Panc1 (cell line): ENCODE data around the gene MISP3. TPM values are rescaled to one million over a fixed set of nuclear protein-coding genes. Genes with fewer than 3 reads are reported as not detected.

Source experiments
- ATAC-seq: fragments of 200-7000 bp; cut with Tn5 transposase; 2 replicates; pipeline ENCODE4 v1.9.1; 2020; ENCODE audit warnings: mild to moderate bottlenecking, moderate library complexity
- BruUV-seq: library from RNA; stranded (reverse); fragments of 400-500 nt; replicated peaks from 2 replicates; lab custom pipeline; 2021; lab: Mats Ljungman, UMichigan
- CTCF ChIA-PET: fragments of 300-600 bp; sonication (Branson Sonifier 250); formaldehyde crosslinking; loops from one replicate; lab custom pipeline; 2022; ENCODE audit warnings: antibody characterized with exemption; lab: Charles Lee
- POLR2A ChIA-PET: fragments of 300-600 bp; sonication (Branson Sonifier 250); formaldehyde crosslinking; loops from one replicate; lab custom pipeline; 2022; ENCODE audit warnings: antibody characterized with exemption; lab: Charles Lee
- DNase-seq: peaks from one replicate; pipeline ENCODE4 v3.0.0-alpha.2; 2010; ENCODE audit warnings: low read depth, low spot score
- H3K27ac ChIP-seq: 2 replicates; pipeline ENCODE4 v1.5.1; 2011; ENCODE audit warnings: mild to moderate bottlenecking, low read length, inconsistent platforms
- H3K27me3 ChIP-seq: fragments of 200-500 bp; sonication (Bioruptor generic); 2 replicates; pipeline ENCODE4 v1.6.0; 2014; ENCODE audit warnings: low read length, inconsistent platforms; ENCODE audit not compliant: control insufficient read depth, insufficient read depth
- H3K36me3 ChIP-seq: fragments of 200-500 bp; sonication (Bioruptor generic); 2 replicates; pipeline ENCODE4 v1.5.1; 2014; ENCODE audit warnings: inconsistent platforms, mild to moderate bottlenecking, low read length, moderate library complexity; ENCODE audit not compliant: control insufficient read depth, insufficient read depth
- H3K4me1 ChIP-seq: 2 replicates; pipeline ENCODE4 v1.5.1; 2011; ENCODE audit warnings: inconsistent platforms, mild to moderate bottlenecking, low read length, moderate library complexity; ENCODE audit not compliant: control insufficient read depth, insufficient read depth
- H3K4me3 ChIP-seq, 2 experiments: 2 replicates each; pipeline ENCODE4 v1.5.1; 2011 to 2012; ENCODE audit warnings: low read depth in 2 of 2, low read length in 2 of 2, mild to moderate bottlenecking in 2 of 2, inconsistent platforms in 1 of 2, moderate library complexity in 1 of 2
- H3K9me3 ChIP-seq: fragments of 200-500 bp; sonication (Bioruptor generic); 2 replicates; pipeline ENCODE4 v1.5.1; 2014; ENCODE audit warnings: low read depth, mild to moderate bottlenecking, inconsistent platforms, low read length, moderate library complexity; ENCODE audit not compliant: control insufficient read depth, insufficient read depth
- POLR2AphosphoS5 ChIP-seq: IDR thresholded peaks from 2 replicates; pipeline ENCODE4 v1.6.1; 2012; ENCODE audit warnings: mild to moderate bottlenecking, low read depth, low read length, moderate library complexity
- SIN3A ChIP-seq: IDR thresholded peaks from 2 replicates; pipeline ENCODE4 v1.6.1; 2012; ENCODE audit warnings: low read depth, mild to moderate bottlenecking, low read length, moderate library complexity, borderline replicate concordance; ENCODE audit not compliant: insufficient read depth
- TCF7L2 ChIP-seq: IDR thresholded peaks from 2 replicates; pipeline ENCODE4 v1.6.1; 2011; ENCODE audit warnings: mild to moderate bottlenecking, low read depth, low read length, inconsistent platforms
- in situ Hi-C: cut with HindIII; loops from 2 replicates; pipeline ENCODE4 v1.10.0; 2016; ENCODE audit warnings: low sequenced_read_pairs, low pct_unique_long_range_greater_than_20kb
- intact Hi-C: fragments of 100-400 bp; cut with micrococcal nuclease; formaldehyde crosslinking; loops from one replicate; pipeline ENCODE4 v1.10.0; 2022; ENCODE audit not compliant: unreplicated experiment
- total RNA-seq: library from RNA; stranded (reverse); gene quantifications from one replicate; pipeline ENCODE4 v1.2.1, GENCODE V29; 2021; ENCODE audit not compliant: unreplicated experiment
- TF ChIP-seq, protein P1 (sequence below): fragments of 450-650 bp; IDR thresholded peaks from 2 replicates; pipeline ENCODE4 v1.5.1; 2017; ENCODE audit warnings: mild to moderate bottlenecking
- TF ChIP-seq, protein P2 (sequence below), 2 experiments: IDR thresholded peaks; 2 replicates each; pipeline ENCODE4 v1.6.1; 2011 to 2012; ENCODE audit warnings: low read depth in 2 of 2, control low read depth in 1 of 2, low read length in 1 of 2, mild to moderate bottlenecking in 1 of 2, moderate library complexity in 1 of 2; ENCODE audit not compliant: insufficient read depth in 1 of 2

The MISP3 gene
- total RNA-seq, 1 experiment from 2014 or later = 1.5 TPM

DNA sequence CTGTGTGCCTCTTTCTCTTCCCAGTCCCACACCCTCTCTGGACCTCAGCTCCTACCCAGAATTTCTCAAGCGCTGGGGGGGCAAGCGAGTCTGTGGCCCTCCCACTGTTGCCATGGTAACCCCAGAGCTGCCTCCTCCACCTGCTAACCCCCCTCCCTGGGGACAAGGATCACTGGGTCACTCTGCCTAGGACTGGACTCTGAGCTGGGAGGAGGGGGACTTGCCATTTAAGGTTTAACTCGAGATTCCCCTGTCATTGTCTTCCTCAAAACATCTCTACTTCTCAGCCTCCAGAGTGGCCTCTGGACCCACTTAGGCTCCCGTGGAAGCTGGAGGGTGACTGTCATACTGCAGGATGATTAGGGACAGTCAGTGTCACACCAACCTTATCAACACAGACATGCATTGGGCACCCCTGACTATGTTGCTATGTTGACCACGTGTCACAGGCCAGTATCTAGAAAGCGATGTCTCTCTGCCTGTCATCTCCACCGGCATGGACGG lies 12.9 kb upstream of the MISP3 start:
- Histone ChIP-seq H3K9me3 (no peaks in the 10 kb centered on the region), H3K27ac (no peak overlapping the region), H3K4me3 (no peak overlapping the region), H3K27me3 (no peaks in the 10 kb centered on the region), H3K36me3 (no peaks in the 10 kb centered on the region), H3K4me1 (peaks cover 5% of the 10 kb centered on the region; the same call in 1 of the 2 replicates)
- DNase-seq (no peak), ATAC-seq (no peak)
- TF ChIP-seq, protein P1, sequence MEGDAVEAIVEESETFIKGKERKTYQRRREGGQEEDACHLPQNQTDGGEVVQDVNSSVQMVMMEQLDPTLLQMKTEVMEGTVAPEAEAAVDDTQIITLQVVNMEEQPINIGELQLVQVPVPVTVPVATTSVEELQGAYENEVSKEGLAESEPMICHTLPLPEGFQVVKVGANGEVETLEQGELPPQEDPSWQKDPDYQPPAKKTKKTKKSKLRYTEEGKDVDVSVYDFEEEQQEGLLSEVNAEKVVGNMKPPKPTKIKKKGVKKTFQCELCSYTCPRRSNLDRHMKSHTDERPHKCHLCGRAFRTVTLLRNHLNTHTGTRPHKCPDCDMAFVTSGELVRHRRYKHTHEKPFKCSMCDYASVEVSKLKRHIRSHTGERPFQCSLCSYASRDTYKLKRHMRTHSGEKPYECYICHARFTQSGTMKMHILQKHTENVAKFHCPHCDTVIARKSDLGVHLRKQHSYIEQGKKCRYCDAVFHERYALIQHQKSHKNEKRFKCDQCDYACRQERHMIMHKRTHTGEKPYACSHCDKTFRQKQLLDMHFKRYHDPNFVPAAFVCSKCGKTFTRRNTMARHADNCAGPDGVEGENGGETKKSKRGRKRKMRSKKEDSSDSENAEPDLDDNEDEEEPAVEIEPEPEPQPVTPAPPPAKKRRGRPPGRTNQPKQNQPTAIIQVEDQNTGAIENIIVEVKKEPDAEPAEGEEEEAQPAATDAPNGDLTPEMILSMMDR = no peak
- TF ChIP-seq POLR2AphosphoS5 (no peak), SIN3A (no peak), TCF7L2 (no peak)
- TF ChIP-seq, protein P2, sequence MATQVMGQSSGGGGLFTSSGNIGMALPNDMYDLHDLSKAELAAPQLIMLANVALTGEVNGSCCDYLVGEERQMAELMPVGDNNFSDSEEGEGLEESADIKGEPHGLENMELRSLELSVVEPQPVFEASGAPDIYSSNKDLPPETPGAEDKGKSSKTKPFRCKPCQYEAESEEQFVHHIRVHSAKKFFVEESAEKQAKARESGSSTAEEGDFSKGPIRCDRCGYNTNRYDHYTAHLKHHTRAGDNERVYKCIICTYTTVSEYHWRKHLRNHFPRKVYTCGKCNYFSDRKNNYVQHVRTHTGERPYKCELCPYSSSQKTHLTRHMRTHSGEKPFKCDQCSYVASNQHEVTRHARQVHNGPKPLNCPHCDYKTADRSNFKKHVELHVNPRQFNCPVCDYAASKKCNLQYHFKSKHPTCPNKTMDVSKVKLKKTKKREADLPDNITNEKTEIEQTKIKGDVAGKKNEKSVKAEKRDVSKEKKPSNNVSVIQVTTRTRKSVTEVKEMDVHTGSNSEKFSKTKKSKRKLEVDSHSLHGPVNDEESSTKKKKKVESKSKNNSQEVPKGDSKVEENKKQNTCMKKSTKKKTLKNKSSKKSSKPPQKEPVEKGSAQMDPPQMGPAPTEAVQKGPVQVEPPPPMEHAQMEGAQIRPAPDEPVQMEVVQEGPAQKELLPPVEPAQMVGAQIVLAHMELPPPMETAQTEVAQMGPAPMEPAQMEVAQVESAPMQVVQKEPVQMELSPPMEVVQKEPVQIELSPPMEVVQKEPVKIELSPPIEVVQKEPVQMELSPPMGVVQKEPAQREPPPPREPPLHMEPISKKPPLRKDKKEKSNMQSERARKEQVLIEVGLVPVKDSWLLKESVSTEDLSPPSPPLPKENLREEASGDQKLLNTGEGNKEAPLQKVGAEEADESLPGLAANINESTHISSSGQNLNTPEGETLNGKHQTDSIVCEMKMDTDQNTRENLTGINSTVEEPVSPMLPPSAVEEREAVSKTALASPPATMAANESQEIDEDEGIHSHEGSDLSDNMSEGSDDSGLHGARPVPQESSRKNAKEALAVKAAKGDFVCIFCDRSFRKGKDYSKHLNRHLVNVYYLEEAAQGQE (IDR thresholded peaks at IDR 0.05; ENCODE audit: insufficient read depth in 1 of 2, low read depth in 2 of 2, low read length in 1 of 2) = no peak
- intact Hi-C loops (no loop called here), in situ Hi-C loops (no loop called here)
- no TSS peak for BruUV-seq
- ChIA-PET CTCF (interaction anchor here (0.7 kb wide), 1 partner anchor 11 kb away, joined by 3 read pairs; no protein-coding TSS in a partner anchor), POLR2A (interaction anchor here (0.7 kb wide), 1 partner anchor 10 kb away, joined by 5 read pairs; no protein-coding TSS in a partner anchor)

DNA sequence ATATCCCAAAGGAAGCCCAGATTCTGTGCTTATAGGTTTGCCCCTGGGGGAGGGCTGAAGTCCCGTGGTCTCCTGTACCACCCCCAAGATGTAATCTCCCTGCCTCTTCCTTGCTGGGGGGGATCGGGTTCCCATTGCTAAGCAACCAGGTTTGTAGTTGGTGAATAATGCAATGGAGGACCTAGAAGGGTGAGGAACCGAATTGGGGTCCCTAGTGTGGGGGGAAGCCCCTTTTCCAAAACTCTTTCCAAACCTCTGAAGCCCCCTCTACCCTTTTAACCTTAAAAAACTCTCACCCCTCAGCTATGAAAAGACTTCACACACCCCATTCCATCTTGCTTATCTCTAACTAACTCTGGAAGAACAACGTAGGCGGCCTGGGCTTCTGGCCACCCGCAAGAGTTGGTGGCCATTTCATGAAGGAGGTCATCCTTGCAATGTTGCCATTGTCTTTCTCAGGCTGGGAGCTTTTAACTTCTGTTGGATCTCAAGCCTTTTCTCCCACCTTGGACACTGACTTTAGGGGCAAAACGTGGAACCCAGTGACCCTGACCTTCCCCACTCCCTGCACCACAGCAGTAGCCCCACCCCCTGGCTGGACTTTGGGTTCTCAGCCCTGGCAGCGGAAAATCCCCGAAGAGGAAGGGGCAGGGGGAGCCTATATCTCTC lies 11.4 kb upstream of the MISP3 start:
- no peaks in the 10 kb centered on the region for H3K27me3 ChIP-seq
- H3K27ac ChIP-seq = no peak overlapping the region
- no peak for DNase-seq
- intact Hi-C loops = no loop called here
- in situ Hi-C loops = no loop called here
- peaks cover 5% of the 10 kb centered on the region; the same call in 1 of the 2 replicates for H3K4me1 ChIP-seq
- ChIA-PET CTCF (interaction anchor here (0.6 kb wide), 1 partner anchor 14 kb away, joined by 4 read pairs; no protein-coding TSS in a partner anchor), POLR2A (no interaction called here)
- H3K9me3 ChIP-seq = no peaks in the 10 kb centered on the region
- ATAC-seq = no peak
- TF ChIP-seq, protein P2 (IDR thresholded peaks at IDR 0.05; ENCODE audit: insufficient read depth in 1 of 2, low read depth in 2 of 2, low read length in 1 of 2) = no peak
- TF ChIP-seq, protein P1 = no peak
- no peak for TF ChIP-seq SIN3A
- TF ChIP-seq POLR2AphosphoS5 = no peak
- no peak overlapping the region for H3K4me3 ChIP-seq
- no peaks in the 10 kb centered on the region for H3K36me3 ChIP-seq
- BruUV-seq = no TSS peak
